GM19238 (cell line): Measurements from ENCODE around the gene BAIAP2L2.
"Not testable (repeated sequence)": the region's sequence is repeated elsewhere in the genome, so short reads cannot be mapped to it uniquely, and the experiment has no call there.

Experiments used
- DNase-seq: peaks from one replicate; pipeline ENCODE4 v3.0.0; 2011; ENCODE audit warnings: low spot score; ENCODE audit not compliant: insufficient read length

Gene BAIAP2L2

GRCh38 chr22:38038890-38039812 is 71.3 kb downstream of the BAIAP2L2 start:
- DNase-seq: no peak

DNA sequence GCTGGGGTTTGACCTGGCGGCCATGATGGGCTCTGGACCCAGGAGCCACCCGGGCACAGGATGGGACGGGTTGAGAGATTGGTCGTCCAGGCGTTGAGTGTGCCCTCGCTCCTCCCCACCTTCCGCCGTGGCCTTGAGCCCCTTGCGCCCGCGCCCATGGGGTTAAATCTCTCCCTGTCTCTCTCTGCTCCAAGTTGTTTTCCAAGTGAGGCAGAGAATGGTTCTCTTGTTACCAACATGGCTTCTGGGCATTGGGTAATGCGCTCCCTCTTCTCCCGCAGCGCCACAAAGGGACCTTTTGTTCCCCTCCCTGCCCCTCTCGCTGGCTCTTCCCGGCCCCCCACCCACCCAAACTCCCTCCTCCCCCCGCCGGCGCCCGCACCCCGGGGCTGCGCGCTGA is 72.1 kb downstream of the BAIAP2L2 start:
- DNase-seq: no peak

DNA sequence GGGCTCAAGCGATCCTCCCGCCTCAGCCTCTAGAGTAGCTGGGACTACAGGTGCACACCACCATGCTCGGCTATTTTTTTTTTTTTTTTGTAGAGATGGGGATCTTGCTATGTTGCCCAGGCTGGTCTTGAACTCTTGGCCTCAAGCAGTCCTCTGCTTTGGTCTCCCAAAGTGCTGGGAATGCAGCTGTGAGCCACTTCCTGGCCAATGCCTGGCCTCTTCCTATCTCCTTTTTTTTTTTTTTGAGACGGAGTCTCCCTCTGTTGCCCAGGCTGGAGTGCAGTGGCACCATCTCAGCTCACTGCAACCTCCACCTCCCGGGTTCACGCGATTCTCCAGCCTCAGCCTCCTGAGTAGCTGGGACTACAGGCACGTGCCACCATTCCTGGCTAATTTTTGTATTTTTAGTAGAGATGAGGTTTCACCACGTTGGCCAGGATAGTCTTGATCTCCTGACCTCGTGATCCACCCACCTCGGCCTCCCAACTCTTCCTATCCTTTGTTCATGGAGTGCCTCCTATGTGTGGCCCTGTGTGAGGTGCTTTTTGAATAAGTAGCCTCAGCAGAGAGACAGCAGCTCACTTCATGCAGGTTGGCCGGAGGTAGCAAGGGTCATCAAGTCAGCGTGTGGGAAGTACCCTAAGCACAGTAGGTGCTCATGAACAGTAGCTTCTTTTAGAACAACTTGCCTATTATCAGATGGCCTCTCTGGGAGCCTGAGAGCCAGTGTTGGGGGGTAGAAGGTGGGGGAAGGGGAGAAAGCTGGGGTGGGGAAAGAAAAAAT is 72.9 kb downstream of the BAIAP2L2 start:
- not testable (repeated sequence) for DNase-seq

DNA sequence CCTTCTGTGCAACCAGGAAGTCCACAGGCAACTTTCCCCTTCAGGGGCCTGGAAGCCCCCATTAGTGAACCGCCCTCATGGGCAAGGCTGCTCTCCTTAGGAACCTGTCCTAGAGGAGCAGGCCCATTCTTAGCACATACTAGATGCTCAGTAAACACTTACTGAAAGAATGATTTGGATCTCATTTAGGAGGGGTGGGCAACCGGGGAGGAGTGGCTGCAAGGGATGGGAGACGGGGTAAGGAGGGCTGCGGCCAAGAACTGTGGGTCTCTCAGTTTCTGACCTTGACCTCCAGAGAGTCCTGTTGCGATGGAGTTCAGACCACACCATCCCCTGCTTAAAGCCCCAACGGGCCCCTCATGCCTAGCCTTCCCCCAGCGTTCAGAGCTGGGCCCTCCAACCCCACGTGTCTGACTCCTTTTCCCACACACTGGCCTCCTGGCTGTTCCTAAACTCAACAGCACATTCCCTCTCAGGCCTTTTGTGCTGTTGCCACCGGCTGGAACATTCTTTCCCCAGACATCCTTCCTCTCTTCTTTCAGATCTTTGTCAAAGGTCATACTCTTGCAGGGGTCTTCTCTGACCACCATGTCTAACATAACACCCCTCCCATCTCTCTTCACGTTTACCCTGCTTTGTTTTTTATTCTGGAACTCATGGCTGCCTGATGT is 74.0 kb downstream of the BAIAP2L2 start:
- no peak for DNase-seq

- no peak for DNase-seq
These were observed 75.0 kb downstream of the BAIAP2L2 start for GRCh38 chr22:38035530-38035885.
